Activated CD4-positive, alpha-beta T cell treated with anti-CD3 and anti-CD28 coated beads, Interleukin-2, amount 50 U/mL, for 4 hours (primary cell): Measurements from ENCODE around the gene SCGB1D4.
"Not testable (repeated sequence)": the region's sequence is repeated elsewhere in the genome, so short reads cannot be mapped to it uniquely, and the experiment has no call there.

ENCODE experiments used
- DNase-seq, 2 experiments: peaks; one replicate each; pipeline ENCODE4 v3.0.0-alpha.2; 2020

The SCGB1D4 gene, protein sequence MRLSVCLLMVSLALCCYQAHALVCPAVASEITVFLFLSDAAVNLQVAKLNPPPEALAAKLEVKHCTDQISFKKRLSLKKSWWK

DNA sequence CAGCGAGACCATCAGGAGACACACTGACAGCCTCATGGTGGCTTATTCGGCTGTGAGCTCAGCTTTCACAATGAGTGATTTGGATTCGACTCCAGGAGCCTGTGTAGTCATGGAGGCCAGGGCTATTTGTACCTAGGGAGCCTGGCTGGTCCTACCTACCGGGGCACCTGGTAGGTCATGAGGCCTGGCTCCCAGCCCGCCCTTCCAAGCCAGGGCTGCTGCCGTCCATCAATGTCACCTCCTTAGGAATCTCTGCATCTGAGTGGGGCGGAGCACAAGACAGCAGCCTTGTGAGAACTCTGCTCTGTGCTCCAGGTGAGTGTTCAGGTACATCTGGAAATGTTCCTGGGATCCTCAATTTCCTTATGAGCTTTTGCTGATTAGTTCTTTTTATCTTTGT is at the start of gene SCGB1D4:
TSS of gene SCGB1D4 (minus strand) at position 101 of the 400 bp plus-strand sequence. CDS start at position 36, 65 bp downstream.
- no peak for DNase-seq

DNA sequence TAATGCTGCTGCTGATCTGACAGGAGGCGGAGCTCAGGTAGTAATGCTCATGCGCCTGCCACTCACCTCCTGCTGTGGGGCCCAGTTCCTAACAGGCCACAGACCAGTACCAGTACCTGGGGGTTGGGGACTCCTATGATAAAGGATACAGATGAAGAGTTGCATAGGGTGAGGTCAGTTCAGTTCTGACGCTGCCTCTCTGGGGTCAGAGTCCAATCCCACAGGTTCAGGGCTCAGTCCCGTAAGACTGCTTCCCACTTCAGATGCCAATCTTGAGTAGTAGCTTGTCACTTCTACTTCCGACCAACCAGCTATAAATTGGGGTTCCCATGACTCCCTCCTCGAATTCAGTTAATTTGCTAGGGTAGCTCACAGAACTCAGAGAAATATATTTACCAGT is 47.0 kb upstream of the SCGB1D4 start:
- DNase-seq: no peak

DNA sequence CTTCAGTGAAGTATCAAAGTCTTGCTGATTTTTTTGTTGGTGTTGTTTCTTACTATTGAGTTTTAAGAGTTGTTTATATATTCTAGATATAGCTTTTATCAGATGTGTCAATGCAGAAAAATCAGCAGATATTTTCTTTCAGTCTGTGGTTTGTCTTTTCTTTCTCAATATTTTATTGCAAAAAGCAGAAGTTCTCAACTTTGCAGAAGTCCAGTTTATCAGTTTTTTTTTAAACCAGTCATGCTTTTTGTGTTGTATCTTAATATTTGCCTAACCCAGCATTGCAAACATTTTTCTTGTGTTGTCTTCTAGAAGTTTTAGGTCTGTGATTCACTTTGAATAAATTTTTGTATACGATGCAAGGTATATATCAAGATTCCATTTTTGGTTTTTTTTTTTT is 45.3 kb upstream of the SCGB1D4 start:
- no peak for DNase-seq

DNA sequence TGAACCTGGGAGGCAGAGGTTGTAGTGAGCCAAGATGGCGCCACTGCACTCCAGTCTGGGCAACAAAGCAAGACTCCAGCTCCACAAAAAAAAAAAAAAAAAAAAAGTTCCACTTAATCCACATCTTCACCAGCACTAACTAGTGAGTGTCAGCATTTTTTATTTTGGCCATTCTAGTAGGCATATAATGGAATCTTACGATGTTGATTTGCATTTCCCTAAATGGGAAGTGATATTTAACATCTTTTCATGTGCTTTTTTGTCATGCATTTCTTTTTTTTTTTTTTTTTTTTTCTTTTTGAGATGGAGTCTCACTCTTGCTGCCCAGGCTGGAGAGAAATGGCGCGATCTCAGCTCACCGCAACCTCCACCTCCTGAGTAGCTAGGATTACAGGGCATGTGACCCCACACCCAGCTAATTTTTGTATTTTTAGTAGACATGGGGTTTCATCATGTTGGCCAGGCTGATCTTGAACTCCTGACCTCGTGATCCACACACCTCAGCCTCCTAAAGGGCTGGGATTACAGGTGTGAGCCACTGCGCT is 44.8 kb upstream of the SCGB1D4 start:
- not testable (repeated sequence) for DNase-seq

DNA sequence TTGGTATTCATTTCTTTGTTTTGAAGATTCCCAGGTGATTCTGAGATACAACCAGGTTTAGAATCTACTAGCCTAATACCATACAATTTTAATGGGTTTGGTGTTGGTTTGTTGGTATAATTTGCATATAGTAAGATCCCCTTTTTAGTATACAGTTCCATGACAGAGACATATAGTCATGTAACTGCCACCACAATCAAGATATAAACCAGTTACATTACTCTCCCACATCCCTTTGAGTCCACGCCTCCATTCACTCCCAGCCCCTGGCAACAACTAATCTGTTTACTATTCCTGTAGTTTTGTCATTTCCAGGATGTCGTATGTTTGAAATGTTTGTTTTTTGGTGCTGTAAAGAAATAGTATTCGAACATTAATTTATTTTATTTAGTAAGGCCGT is 42.7 kb upstream of the SCGB1D4 start:
- no peak for DNase-seq

DNA sequence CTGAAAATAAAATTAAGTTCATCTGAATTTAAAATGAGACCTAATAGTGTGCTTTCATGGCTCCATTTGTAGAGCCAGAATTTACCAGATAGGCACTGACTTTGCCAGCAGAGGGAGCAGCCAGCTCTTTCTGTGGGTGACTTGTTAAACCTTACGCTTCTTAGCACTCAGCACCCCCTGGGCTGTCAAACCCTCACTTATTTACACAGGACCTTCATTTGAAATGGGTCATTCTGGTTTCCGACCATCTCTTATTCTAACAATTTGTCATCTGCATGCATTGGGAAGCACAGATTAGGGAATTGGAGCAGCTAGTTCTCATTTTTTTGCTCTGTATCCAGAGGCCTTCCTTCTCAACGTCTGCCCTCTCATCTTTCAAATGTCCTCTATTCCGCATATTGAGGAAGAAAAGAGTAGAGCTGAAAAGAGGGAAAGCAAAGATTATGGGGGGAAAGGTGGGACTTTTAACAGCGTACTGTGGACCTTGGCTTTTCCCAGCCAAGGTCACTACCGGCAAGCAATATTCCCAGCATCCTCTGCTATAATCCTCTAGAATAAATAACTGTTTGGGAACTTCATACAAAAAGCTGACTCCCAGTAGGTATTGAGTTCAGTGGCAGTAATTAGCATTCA is 41.5 kb upstream of the SCGB1D4 start:
- peak; percentile 44 for DNase-seq

DNA sequence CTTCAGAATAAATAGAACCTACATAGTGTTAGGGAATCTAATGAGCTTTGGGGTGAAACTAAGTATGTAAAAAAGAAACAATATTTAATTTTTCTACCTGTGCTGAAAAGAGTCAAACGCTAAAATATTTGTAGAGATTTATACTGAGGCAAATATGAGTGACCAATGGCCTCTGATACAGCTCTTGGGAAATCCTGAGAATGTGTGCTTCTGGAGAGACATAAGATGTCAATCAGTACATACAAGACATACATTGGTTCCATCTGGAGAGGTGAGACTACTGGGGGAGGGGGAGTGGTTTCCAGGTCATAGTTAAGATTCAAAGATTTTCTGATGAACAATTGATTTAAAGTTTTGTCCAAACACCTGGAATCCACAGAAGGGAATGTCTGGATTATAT is 39.3 kb upstream of the SCGB1D4 start:
- DNase-seq: no peak

DNA sequence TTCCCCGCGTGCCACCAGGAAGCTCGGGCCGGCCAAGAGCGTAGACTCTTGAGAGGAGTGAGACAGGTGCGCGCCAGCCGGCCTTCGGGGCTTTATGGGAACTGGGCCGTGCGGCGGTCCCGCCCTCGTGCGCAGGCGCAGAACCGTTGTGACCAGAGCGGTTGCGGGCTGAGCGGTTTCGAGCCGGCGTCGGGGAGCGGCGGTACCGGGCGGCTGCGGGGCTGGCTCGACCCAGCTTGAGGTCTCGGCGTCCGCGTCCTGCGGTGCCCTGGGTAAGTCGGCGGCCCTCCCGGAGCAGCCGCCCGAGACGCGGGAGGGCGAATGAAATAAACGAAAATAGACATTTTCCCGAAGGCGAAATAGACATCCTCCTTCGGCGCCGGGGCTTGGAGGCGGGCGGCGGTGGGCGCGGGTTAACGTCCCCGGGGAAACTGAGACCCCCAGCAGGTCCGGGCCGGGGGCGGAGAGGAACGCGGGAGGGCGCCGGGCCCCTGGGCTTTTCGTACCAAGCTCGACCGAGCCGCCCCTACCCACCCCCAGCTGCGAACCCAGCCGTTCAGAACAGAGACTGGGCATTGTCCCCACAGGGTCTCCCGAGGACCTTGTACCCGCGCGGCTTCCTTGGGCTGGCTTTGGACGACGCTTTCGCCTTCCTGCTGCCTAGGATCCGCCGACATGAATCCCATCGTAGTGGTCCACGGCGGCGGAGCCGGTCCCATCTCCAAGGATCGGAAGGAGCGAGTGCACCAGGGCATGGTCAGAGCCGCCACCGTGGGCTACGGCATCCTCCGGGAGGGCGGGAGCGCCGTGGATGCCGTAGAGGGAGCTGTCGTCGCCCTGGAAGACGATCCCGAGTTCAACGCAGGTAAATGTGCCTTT is 38.7 kb upstream of the SCGB1D4 start, which contains the start of gene ASRGL1:
TSS of gene ASRGL1 (plus strand) at position 146 of the 879 bp plus-strand sequence. CDS start at position 676, 530 bp downstream.
- peak; percentile 69 to 72 for DNase-seq

DNA sequence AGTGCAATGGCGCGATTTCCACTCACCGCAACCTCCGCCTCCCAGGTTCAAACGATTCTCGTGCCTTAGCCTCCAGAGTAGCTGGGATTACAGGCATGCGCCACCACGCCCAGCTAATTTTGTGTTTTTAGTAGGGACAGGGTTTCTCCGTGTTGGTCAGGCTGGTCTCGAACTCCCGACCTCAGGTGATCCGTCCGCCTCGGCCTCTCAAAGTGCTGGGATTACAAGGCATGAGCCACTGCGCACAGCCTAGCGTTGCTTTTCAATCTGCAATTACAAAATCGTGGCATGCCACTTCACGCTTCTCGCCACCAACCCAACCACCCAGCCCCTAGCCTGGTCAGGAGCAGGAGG is 38.1 kb upstream of the SCGB1D4 start:
- DNase-seq: not testable (repeated sequence)

DNA sequence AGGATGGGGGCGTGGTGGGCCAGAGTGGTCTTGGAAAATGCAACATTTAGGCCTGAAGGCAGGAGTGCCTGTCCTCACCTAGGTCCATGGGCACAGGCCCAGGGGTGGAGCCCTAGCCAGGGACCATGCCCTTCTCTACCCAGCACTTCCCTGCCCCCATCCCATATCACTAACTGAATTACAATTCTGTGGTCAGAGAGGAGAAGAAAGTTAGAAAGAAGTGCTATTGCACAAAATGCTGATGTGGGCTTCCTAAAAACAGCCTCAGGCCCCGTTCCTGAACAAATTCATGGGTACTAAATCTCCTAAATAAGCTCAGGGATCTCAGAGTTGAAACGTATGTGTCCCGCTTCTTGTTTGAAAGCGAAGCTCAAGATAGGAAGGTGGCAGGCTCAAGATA is 34.9 kb upstream of the SCGB1D4 start:
- DNase-seq: no peak

DNA sequence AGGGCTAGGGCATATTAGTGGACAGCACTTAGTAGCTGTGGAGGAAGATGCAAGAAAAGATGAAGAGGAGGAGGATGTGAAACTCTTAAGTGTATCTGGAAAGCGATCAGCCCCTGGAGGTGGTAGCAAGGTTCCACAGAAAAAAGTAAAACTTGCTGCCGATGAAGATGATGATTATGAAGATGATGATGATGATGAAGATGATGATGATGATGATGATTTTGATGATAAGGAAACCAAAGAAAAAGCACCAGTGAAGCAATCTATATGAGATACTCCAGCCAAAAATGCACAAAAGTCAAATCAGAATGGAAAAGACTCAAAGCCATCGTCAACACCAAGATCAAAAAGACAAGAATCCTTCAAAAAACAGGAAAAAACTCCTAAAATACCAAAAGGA is 32.4 kb upstream of the SCGB1D4 start:
- DNase-seq: not testable (repeated sequence)

DNA sequence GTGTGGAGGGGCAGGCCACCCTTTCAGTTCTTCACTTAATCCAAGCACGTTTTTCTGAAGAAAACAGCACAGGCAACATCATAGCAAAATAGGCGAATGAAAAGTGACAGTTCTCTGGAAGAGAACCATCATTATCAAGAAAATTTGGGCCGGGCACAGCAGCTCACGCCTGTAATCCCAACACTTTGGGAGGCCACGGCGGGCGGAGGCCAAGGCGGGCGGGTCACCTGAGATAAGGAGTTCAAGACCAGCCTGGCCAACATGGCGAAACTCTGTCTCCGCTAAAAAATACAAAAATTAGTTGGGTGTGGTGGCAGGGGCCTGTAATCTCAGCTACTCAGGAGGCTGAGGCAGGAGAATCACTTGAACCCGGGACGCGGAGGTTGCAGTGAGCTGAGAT is 28.7 kb upstream of the SCGB1D4 start:
- DNase-seq: not testable (repeated sequence)

DNA sequence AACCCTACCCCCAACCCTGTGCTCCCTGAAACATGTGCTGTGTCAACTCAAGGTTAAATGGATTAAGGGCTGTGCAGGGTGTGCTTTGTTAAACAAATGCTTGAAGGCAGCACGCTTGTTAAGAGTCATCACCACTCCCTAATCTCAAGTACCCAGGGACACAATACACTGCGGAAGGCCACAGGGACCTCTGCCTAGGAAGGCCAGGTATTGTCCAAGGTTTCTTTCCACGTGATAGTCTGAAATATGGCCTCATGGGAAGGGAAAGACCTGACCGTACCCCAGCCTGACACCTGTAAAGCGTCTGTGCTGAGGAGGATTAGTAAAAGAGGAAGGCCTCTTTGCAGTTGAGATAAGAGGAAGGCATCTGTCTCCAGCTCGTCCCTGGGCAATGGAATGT is 27.8 kb upstream of the SCGB1D4 start:
- DNase-seq: not testable (repeated sequence)

DNA sequence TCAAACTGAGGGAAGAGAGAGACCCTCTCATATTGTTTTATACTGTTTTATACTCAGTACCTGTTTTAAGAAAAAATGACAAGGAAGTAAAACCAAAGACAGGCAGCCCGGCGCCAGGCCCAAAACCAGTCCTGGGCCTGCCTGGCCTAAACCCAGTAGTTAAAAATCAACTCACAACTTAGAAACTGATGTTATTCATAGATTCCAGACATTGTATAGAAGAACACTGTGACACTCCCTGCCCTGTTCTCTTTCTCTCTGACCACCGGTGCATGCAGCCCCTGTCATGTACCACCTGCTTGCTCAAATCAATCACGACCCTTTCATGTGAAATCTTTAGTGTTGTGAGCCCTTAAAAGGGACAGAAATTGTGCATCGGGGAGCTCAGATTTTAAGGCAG is 26.9 kb upstream of the SCGB1D4 start:
- not testable (repeated sequence) for DNase-seq

DNA sequence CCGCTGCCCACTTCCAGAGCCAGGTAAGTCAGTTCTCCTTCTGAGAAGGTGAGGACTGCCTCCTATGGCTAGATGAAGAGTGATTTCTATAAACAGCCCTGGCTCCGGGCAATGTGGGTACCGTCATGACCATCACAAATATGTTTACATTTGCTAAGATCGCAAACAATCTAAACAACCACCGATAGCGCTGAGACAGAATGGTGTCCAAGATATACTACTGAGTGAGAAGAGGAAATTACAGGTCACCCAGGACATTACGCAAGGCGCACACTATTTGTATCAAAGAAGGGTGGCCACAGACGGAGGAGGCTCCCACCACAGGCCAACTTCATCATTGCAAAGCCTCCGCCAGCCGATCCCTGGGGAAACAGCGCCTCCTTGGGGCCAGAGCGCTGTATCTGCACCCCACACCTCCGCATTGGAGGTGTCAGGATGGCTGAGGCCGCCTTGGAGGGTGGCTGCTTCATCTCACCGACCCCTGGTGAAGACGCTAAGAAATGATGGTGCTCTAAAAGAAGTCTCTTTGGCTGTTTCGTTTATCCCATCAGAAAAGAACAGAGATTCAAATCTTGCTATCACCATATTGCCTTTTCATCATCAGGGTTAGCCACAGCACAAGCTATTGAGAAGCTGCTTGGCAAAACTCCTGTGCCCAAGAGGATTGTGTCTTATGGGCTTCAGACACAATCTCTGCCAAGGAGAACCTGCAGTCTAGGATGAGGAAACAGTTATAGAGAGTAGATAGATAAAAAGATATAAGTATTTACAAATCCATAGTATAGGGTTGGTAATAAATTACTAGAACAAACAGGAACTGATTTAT is 26.1 kb upstream of the SCGB1D4 start:
- peak; percentile 33 to 34 for DNase-seq

DNA sequence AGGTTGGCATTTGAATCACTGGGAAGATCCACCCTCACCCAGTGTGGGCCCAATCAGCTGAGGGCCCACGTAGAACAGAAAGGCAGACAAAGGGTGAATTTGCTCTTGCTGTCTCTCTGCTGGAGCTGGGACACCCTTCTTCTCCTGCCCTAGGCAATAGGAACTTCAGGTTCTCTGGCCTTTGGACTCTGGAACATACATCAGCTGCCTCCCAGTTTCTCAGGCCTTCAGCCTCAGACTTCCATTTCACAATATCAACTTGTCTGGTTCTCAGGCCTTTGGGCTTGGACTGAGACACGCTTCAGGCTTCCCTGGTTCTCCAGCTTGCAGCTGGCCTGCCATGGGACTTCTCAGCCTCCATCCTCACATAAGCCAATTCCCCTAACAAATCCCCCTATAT is 23.6 kb upstream of the SCGB1D4 start:
- no peak for DNase-seq

DNA sequence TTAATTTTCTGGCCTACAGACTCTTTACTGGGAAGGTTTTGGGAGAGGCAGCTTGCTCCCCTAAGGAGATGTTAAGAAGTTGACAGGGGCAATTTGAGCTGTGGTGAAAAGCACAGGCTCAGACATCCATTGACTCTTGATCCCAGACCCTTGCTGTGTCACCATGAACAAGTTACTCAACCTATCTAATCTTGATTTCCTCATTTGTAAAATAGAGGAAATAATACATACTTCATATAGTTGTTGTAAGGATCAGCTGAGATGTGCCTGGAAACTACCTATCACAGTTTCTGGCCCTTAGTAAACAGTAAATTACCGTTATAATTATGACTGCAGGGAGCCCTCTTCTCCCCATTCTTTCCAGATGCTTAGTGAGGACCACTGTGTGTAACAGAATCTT is 16.6 kb upstream of the SCGB1D4 start:
- no peak for DNase-seq

DNA sequence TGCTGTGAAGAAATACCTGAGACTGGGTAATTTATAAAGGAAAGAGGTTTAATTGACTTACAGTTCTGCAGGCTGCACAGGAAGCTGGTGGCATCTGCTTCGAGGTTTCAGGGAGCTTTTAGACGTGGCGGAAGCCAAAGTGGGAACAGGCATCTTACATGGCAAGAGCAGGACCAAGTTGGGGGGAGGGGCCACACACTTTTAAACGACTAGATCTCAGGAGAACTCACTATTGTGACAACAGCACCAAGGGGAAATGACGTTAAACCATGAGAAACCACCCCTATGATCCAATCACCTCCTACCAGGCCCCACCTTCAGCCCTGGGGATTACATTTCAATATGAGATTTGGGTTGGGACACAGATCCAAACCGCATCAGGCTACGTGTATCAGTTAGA is 11.1 kb upstream of the SCGB1D4 start:
- DNase-seq: no peak

DNA sequence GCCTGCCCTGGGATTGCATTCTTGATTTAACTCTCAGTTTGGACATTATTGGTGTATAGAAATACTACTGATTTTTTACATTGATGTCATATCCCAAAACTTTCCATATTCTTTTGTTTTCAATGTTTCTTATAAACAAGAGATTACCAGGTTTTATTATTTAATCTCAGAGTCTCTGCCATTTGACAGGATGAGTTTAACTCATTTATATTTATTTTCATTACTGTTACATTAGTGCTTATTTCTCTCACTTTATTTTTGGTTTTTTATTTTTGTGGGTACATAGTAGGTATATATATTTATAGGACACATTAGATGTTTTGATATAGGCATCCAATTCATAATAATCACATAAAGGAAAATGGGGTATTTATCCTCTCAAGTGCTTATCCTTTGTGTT is 9.1 kb upstream of the SCGB1D4 start:
- no peak for DNase-seq

DNA sequence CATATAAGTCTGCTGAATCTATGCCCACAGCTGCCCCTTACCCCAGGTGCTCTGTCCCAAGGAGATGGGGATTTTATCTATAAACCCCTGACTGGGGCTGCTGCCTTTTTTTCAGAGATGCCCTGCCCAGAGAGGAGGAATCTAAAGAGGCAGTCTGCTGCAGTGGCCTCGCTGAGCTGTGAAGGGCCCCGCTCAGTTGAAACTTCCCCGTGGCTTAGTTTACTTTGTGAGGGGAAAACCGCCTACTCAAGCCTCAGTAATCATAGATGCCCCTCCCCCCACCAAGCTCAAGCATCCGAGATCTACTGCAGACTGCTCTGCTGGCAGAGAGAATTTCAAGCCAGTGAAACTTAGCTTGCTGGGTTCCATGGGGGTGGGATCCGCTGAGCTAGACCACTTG is 7.4 kb upstream of the SCGB1D4 start:
- no peak for DNase-seq

DNA sequence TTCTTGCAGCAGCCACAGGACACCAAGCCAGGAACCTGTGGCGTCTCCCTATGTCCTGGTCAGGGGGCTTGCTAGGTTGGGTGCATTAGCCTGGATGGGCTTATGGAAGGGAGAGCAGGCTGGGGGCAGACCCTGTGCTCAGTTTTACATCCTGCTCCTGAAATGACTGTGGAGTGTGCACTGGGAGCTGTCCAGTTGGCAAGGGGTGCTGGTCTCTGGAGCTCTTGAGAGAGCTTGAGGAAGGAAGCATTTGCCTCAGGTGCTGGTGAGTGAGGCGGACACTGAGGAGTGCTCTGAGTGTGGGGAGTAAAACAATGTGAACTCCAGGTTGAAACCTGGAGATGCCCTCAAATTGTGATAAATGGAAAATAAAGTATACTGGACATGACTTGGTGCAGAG is 3.4 kb downstream of the SCGB1D4 start:
- no peak for DNase-seq

DNA sequence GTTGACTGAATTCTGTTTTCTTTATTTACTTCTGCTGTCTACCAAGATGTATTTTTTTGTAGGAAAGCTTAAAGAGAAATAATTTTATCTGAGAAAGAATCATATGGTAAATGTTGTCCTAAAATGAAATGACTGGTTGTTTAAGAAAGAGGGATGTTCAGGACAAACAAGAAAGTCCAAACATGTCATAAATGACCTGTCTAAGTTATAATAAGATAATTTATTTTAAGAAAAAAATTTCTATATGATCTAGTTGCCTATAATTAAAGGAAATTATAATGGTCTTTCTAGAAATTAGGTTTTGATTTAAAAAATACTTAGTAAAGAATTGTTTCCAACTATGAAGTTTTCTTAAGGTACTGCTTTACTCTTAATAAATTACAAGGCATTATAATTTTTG is 18.4 kb downstream of the SCGB1D4 start:
- DNase-seq: no peak

DNA sequence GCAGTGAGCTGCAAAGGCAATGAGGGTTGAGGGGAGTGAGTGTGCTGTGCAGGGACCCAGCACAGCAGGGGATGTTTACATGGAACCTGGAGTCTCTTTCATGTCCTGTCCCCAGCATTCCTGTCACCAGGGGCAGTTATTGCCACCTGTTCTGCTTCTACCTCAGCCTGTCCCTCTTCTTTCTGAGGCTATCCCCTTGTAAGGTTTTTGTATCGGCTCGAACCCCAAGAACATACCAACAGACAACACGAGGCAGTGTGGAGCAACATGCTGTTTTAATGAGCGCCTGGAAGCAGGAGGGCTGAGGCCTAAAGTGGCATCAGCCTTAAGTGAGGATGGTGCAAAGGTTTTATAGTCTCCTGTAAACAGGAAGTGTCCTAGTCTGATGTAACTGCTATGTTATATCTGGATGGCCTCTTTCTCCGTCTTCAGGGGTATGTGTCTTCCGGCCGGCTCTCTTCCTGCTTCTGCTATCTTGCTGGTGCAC is 25.0 kb downstream of the SCGB1D4 start:
- no peak for DNase-seq
